Endothelial cell (in vitro differentiated cells): Measurements from ENCODE around the gene GPR39. TPM values are rescaled to one million over a fixed set of nuclear protein-coding genes. Genes with fewer than 3 reads are reported as not detected.
"Not testable (repeated sequence)": the region's sequence is repeated elsewhere in the genome, so short reads cannot be mapped to it uniquely, and the experiment has no call there.

Experiments
- DNase-seq: peaks from one replicate; pipeline ENCODE4 v3.0.0; 2021; ENCODE audit warnings: low spot score
- H3K27ac Mint-ChIP-seq: one replicate; pipeline ENCODE4 v1.8.0; 2021; ENCODE audit warnings: mixed read lengths, inconsistent platforms; ENCODE audit not compliant: unreplicated experiment
- H3K27me3 Mint-ChIP-seq: one replicate; pipeline ENCODE4 v1.8.0; 2021; ENCODE audit warnings: mild to moderate bottlenecking, moderate library complexity, mixed read lengths, inconsistent platforms; ENCODE audit not compliant: unreplicated experiment
- H3K36me3 Mint-ChIP-seq: one replicate; pipeline ENCODE4 v1.8.0; 2021; ENCODE audit warnings: mild to moderate bottlenecking, low read depth, mixed read lengths, inconsistent platforms; ENCODE audit not compliant: unreplicated experiment
- H3K4me1 Mint-ChIP-seq: one replicate; pipeline ENCODE4 v1.8.0; 2021; ENCODE audit warnings: mild to moderate bottlenecking, mixed read lengths, inconsistent platforms; ENCODE audit not compliant: unreplicated experiment
- H3K4me3 Mint-ChIP-seq: one replicate; pipeline ENCODE4 v1.8.0; 2021; ENCODE audit warnings: mild to moderate bottlenecking, mixed read lengths, inconsistent platforms; ENCODE audit not compliant: unreplicated experiment
- H3K9me3 Mint-ChIP-seq: one replicate; pipeline ENCODE4 v1.8.0; 2021; ENCODE audit warnings: mixed read lengths, inconsistent platforms; ENCODE audit not compliant: unreplicated experiment
- total RNA-seq: library from RNA; stranded (reverse); fragmentation: NEBNext Ultra II Directional; extraction: Animal tissue kit (Norgen Biotek cat#: 25700); gene quantifications from one replicate; pipeline ENCODE4 v1.2.1, GENCODE V29; 2021; ENCODE audit not compliant: unreplicated experiment
- TF ChIP-seq, protein P1 (sequence below): fragments of 200-600 bp; sonication (generic); IDR thresholded peaks from one replicate; pipeline ENCODE4 v1.5.0; 2021; ENCODE audit warnings: antibody characterized with exemption; ENCODE audit not compliant: unreplicated experiment

GPR39 gene
- total RNA-seq, 1 donor from 2014 or later: 0.62 TPM

DNA sequence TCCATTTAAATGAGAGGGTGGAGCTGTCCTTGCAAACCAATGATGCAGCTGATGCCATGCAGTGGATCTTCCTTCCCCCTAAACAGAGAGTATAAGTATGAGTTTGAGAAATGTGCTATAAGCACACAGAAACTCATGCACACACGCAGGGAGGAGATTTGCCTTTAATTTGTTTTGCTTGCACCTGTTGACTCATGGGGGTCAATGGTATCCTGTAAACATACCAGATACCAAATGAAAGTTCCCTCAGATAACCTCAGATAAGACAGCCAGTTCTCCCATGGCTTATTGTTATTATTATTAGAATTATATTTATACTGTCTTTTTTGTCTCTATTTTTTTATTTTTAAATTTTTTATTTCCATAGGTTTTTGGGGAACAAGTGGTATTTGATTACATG is 29.5 kb upstream of the GPR39 start:
- DNase-seq: no peak
- TF ChIP-seq, protein P1, sequence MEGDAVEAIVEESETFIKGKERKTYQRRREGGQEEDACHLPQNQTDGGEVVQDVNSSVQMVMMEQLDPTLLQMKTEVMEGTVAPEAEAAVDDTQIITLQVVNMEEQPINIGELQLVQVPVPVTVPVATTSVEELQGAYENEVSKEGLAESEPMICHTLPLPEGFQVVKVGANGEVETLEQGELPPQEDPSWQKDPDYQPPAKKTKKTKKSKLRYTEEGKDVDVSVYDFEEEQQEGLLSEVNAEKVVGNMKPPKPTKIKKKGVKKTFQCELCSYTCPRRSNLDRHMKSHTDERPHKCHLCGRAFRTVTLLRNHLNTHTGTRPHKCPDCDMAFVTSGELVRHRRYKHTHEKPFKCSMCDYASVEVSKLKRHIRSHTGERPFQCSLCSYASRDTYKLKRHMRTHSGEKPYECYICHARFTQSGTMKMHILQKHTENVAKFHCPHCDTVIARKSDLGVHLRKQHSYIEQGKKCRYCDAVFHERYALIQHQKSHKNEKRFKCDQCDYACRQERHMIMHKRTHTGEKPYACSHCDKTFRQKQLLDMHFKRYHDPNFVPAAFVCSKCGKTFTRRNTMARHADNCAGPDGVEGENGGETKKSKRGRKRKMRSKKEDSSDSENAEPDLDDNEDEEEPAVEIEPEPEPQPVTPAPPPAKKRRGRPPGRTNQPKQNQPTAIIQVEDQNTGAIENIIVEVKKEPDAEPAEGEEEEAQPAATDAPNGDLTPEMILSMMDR: no peak
- peaks cover 50% of the 10 kb centered on the region for H3K4me1 Mint-ChIP-seq
- H3K27ac Mint-ChIP-seq: no peak overlapping the region
- no peak overlapping the region for H3K4me3 Mint-ChIP-seq
- no peaks in the 10 kb centered on the region for H3K9me3 Mint-ChIP-seq
- no peaks in the 10 kb centered on the region for H3K36me3 Mint-ChIP-seq
- peaks cover 5% of the 10 kb centered on the region for H3K27me3 Mint-ChIP-seq

DNA sequence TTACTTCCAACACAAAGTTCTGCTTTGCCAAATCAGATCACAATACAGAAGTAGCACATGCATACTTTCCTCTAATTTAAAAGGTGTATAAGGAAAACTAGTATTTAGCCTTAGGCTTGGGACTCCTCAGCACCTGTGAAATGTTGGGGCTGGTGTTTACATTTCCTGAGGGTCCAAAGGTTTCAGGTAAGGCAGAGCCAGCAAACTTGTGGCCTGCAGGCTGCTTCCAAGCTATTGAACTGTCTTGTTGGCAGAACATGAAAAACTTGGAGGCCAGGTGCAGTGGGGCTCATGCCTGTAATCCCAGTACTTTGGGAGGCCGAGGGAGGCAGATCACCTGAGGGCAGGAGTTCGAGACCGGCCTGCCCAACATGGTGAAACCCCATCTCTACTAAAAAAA is 26.5 kb upstream of the GPR39 start:
- Mint-ChIP-seq H3K36me3 (peaks cover 3% of the 10 kb centered on the region), H3K27me3 (peaks cover 2% of the 10 kb centered on the region), H3K27ac (no peak overlapping the region), H3K4me3 (no peak overlapping the region), H3K9me3 (no peaks in the 10 kb centered on the region), H3K4me1 (peaks cover 53% of the 10 kb centered on the region)
- no peak for DNase-seq
- TF ChIP-seq, protein P1: no peak

DNA sequence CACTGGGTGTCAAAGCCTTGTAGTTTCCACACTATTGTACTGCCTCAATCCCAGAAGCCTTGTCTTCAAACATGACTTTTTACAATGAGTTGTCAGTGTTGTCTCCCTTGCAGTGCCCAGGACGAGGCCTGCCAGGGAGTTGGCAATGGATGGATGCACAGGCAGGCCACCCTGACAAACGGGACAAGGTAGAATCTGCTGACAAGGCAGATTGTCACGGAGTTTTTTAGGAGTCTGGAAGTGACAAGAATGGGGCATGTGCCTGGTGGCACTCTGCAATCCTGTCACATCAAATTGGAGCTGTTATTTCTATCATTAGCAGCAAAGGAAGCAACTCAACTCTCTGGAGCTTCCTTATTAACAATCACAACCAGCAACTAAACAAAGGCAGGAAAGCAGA is 25.2 kb upstream of the GPR39 start:
- Mint-ChIP-seq H3K36me3 (peaks cover 3% of the 10 kb centered on the region), H3K4me1 (peaks cover 40% of the 10 kb centered on the region), H3K4me3 (no peak overlapping the region), H3K27ac (peak overlapping the region; percentile 97), H3K27me3 (peaks cover 12% of the 10 kb centered on the region), H3K9me3 (no peaks in the 10 kb centered on the region)
- TF ChIP-seq, protein P1: no peak
- DNase-seq: no peak

DNA sequence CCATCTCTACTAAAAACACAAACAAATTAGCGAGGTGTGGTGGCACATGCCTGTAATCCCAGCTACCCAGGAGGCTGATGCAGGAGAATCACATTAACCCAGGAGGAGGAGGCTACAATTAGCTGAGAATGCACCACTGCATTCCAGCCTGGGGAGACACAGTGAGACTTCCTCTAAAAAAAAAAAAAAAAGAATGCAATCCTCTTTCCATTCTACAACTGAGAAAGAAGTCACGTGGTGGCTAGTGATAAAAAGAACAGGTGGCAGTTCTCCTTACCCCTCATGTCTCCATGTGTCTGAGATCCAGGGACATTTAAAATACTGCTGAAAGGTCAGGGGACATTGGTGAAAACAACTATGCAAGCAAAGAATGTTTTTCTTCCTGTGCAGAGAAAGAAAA is 24.4 kb upstream of the GPR39 start:
- Mint-ChIP-seq H3K27ac (peak overlapping the region; percentile 97), H3K36me3 (peaks cover 3% of the 10 kb centered on the region), H3K4me3 (no peak overlapping the region), H3K27me3 (peaks cover 12% of the 10 kb centered on the region), H3K9me3 (no peaks in the 10 kb centered on the region), H3K4me1 (peaks cover 34% of the 10 kb centered on the region)
- peak; percentile 25 for DNase-seq
- TF ChIP-seq, protein P1: no peak

DNA sequence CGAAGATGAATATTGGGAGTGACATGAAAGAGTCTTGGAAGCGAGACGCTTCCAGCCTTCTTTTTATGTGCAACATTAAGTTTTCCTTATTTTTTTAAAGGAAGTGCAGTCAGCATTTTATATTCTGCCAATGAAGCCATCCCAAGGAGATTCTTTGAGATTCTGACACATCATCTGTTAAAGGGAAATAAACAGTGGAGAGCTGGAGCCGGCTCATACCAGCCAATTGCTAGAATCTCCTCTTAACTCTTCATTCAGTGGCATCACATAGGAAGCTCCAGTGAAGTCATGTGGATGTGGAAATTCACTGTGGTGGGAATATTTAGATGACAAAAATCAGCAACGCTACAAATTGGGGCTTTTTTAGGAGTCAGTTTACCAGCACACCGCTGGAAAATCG is 23.7 kb upstream of the GPR39 start:
- TF ChIP-seq, protein P1: no peak
- no peak overlapping the region for H3K4me3 Mint-ChIP-seq
- H3K4me1 Mint-ChIP-seq: peaks cover 31% of the 10 kb centered on the region
- DNase-seq: no peak
- no peaks in the 10 kb centered on the region for H3K9me3 Mint-ChIP-seq
- H3K27ac Mint-ChIP-seq: peak overlapping the region; percentile 97
- peaks cover 3% of the 10 kb centered on the region for H3K36me3 Mint-ChIP-seq
- peaks cover 12% of the 10 kb centered on the region for H3K27me3 Mint-ChIP-seq

DNA sequence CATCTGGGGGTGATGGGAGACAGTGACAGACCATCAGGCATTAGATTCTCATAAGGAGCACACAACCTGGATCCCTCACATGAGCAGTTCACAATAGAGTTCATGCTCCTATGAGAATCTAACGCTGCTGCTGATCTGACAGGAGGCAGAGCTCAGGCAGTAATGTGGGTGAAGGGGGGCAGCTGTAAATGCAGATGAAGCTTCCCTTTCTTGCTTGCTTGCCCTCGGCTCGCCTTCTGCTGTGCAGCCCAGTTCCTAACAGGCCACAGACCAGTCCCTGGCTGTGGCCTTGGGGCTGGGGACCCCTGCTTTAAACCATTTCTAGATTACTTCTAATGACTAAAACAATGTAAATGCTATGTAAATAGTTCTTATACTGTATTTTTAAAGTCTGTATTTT is 19.6 kb upstream of the GPR39 start:
- Mint-ChIP-seq H3K27me3 (peaks cover 10% of the 10 kb centered on the region), H3K4me1 (peaks cover 16% of the 10 kb centered on the region)
- DNase-seq, H3K9me3 Mint-ChIP-seq, H3K4me3 Mint-ChIP-seq, H3K27ac Mint-ChIP-seq, H3K36me3 Mint-ChIP-seq: not testable (repeated sequence)
